ENCODE measurements around the gene KIF6. TPM values are rescaled to one million over a fixed set of nuclear protein-coding genes. Genes with fewer than 3 reads are reported as not detected.

The KIF6 gene
- total and polyA plus RNA-seq, 4 experiments from 2014 or later = not detected

- peaks cover 11 to 15% of the 10 kb centered on the region in 2 donors for H3K27me3 Mint-ChIP-seq
Measured at GRCh38 chr6:39496915-39497314, 228.3 kb downstream of the KIF6 start.

GRCh38 chr6:39496456-39496855 lies 228.8 kb downstream of the KIF6 start:
- Histone ChIP-seq H3K4me3 (ENCODE audit: low read length in 2 of 2) (no peak overlapping the region), H3K4me1 (ENCODE audit: insufficient read depth, low read length) (no peaks in the 10 kb centered on the region), H3K36me3 (ENCODE audit: insufficient read depth, low read length) (no peaks in the 10 kb centered on the region), H3K9me3 (ENCODE audit: control insufficient read depth in 1 of 2, low read length in 2 of 2) (no peaks in the 10 kb centered on the region), H3K27ac (ENCODE audit: low read depth, low read length) (no peak overlapping the region), H3K27me3 (ENCODE audit: insufficient read depth, low read length) (no peaks in the 10 kb centered on the region)
- DNase-seq = no peak
- POLR2A ChIA-PET (ENCODE audit: partially characterized antibody) = no interaction called here
- Mint-ChIP-seq H3K9me3 (peaks cover 0 to 18% (median 13%) of the 10 kb centered on the region in 8 donors), H3K27me3 (peaks cover 10 to 15% of the 10 kb centered on the region in 2 donors), H3K4me3 (no peak overlapping the region), H3K36me3 (peaks cover 0 to under 1% of the 10 kb centered on the region in 2 donors), H3K4me1 (no peaks in the 10 kb centered on the region), H3K27ac (no peak overlapping the region)
- intact Hi-C loops (cut with micrococcal nuclease) = no loop called here
- CTCF ChIA-PET (ENCODE audit: partially characterized antibody) = no interaction called here

More at GRCh38 chr6:39496915-39497314, 228.3 kb downstream of the KIF6 start:
- H3K27me3 ChIP-seq (ENCODE audit: insufficient read depth, low read length) = no peaks in the 10 kb centered on the region
- no peak overlapping the region for H3K27ac ChIP-seq (ENCODE audit: low read depth, low read length)
- H3K9me3 ChIP-seq (ENCODE audit: control insufficient read depth in 1 of 2, low read length in 2 of 2) = no peaks in the 10 kb centered on the region
- CTCF ChIA-PET (ENCODE audit: partially characterized antibody) = no interaction called here
- Mint-ChIP-seq H3K36me3 (peaks cover 0 to 1% of the 10 kb centered on the region in 2 donors), H3K27ac (no peak overlapping the region), H3K9me3 (peaks cover 0 to 22% (median 18%) of the 10 kb centered on the region in 8 donors), H3K4me3 (no peak overlapping the region), H3K4me1 (no peaks in the 10 kb centered on the region)
- intact Hi-C loops (cut with micrococcal nuclease) = no loop called here
- no peak for DNase-seq
- no peaks in the 10 kb centered on the region for H3K36me3 ChIP-seq (ENCODE audit: insufficient read depth, low read length)
- POLR2A ChIA-PET (ENCODE audit: partially characterized antibody) = no interaction called here
- H3K4me1 ChIP-seq (ENCODE audit: insufficient read depth, low read length) = no peaks in the 10 kb centered on the region
- no peak overlapping the region for H3K4me3 ChIP-seq (ENCODE audit: low read length in 2 of 2)

GRCh38 chr6:39495640-39496039 lies 229.6 kb downstream of the KIF6 start:
- Histone ChIP-seq H3K4me3 (ENCODE audit: low read length in 2 of 2) (no peak overlapping the region), H3K36me3 (ENCODE audit: insufficient read depth, low read length) (no peaks in the 10 kb centered on the region), H3K27ac (ENCODE audit: low read depth, low read length) (no peak overlapping the region), H3K27me3 (ENCODE audit: insufficient read depth, low read length) (no peaks in the 10 kb centered on the region), H3K4me1 (ENCODE audit: insufficient read depth, low read length) (no peaks in the 10 kb centered on the region), H3K9me3 (ENCODE audit: control insufficient read depth in 1 of 2, low read length in 2 of 2) (no peaks in the 10 kb centered on the region)
- H3K4me3 Mint-ChIP-seq = no peak overlapping the region
- ChIA-PET POLR2A (ENCODE audit: partially characterized antibody) (no interaction called here), CTCF (ENCODE audit: partially characterized antibody) (no interaction called here)
- DNase-seq = no peak
- intact Hi-C loops (cut with micrococcal nuclease) = no loop called here
- no peak overlapping the region for H3K27ac Mint-ChIP-seq
- H3K9me3 Mint-ChIP-seq = peaks cover 0 to 10% (median 7%) of the 10 kb centered on the region in 8 donors
- H3K27me3 Mint-ChIP-seq = peaks cover 8 to 13% of the 10 kb centered on the region in 2 donors
- no peaks in the 10 kb centered on the region for H3K4me1 Mint-ChIP-seq
- H3K36me3 Mint-ChIP-seq = no peaks in the 10 kb centered on the region

- no peak overlapping the region for H3K4me3 Mint-ChIP-seq
- peaks cover 8 to 11% of the 10 kb centered on the region in 2 donors for H3K27me3 Mint-ChIP-seq
- Histone ChIP-seq H3K9me3 (ENCODE audit: control insufficient read depth in 1 of 2, low read length in 2 of 2) (no peaks in the 10 kb centered on the region), H3K36me3 (ENCODE audit: insufficient read depth, low read length) (no peaks in the 10 kb centered on the region), H3K27me3 (ENCODE audit: insufficient read depth, low read length) (no peaks in the 10 kb centered on the region), H3K4me3 (ENCODE audit: low read length in 2 of 2) (no peak overlapping the region), H3K27ac (ENCODE audit: low read depth, low read length) (no peak overlapping the region), H3K4me1 (ENCODE audit: insufficient read depth, low read length) (no peaks in the 10 kb centered on the region)
- CTCF ChIA-PET (ENCODE audit: partially characterized antibody) = no interaction called here
- H3K27ac Mint-ChIP-seq = no peak overlapping the region
- no peak for DNase-seq
- H3K36me3 Mint-ChIP-seq = no peaks in the 10 kb centered on the region
- intact Hi-C loops (cut with micrococcal nuclease) = no loop called here
- peaks cover 0 to 6% (median 3%) of the 10 kb centered on the region in 8 donors for H3K9me3 Mint-ChIP-seq
- POLR2A ChIA-PET (ENCODE audit: partially characterized antibody) = no interaction called here
- H3K4me1 Mint-ChIP-seq = no peaks in the 10 kb centered on the region
Measured at GRCh38 chr6:39494998-39495397, 230.2 kb downstream of the KIF6 start.

GRCh38 chr6:39493777-39494176 lies 231.4 kb downstream of the KIF6 start:
- H3K27ac ChIP-seq (ENCODE audit: low read depth, low read length) = no peak overlapping the region
- H3K36me3 ChIP-seq (ENCODE audit: insufficient read depth, low read length) = no peaks in the 10 kb centered on the region
- Mint-ChIP-seq H3K9me3 (peaks cover 0 to 2% (median 0%) of the 10 kb centered on the region in 8 donors), H3K36me3 (no peaks in the 10 kb centered on the region), H3K4me3 (no peak overlapping the region), H3K4me1 (no peaks in the 10 kb centered on the region), H3K27ac (no peak overlapping the region), H3K27me3 (peaks cover 4 to 10% of the 10 kb centered on the region in 2 donors)
- no peak overlapping the region for H3K4me3 ChIP-seq (ENCODE audit: low read length in 2 of 2)
- no peak for DNase-seq
- no peaks in the 10 kb centered on the region for H3K9me3 ChIP-seq (ENCODE audit: control insufficient read depth in 1 of 2, low read length in 2 of 2)
- POLR2A ChIA-PET (ENCODE audit: partially characterized antibody) = no interaction called here
- intact Hi-C loops (cut with micrococcal nuclease) = no loop called here
- no peaks in the 10 kb centered on the region for H3K27me3 ChIP-seq (ENCODE audit: insufficient read depth, low read length)
- CTCF ChIA-PET (ENCODE audit: partially characterized antibody) = no interaction called here
- H3K4me1 ChIP-seq (ENCODE audit: insufficient read depth, low read length) = no peaks in the 10 kb centered on the region

GRCh38 chr6:39493174-39493573 lies 232.0 kb downstream of the KIF6 start:
- H3K4me3 ChIP-seq (ENCODE audit: low read length in 2 of 2) = no peak overlapping the region
- peaks cover 2 to 10% of the 10 kb centered on the region in 2 donors for H3K27me3 Mint-ChIP-seq
- no peak overlapping the region for H3K27ac Mint-ChIP-seq
- DNase-seq = no peak
- intact Hi-C loops (cut with micrococcal nuclease) = no loop called here
- H3K36me3 Mint-ChIP-seq = no peaks in the 10 kb centered on the region
- H3K4me1 Mint-ChIP-seq = no peaks in the 10 kb centered on the region
- H3K27ac ChIP-seq (ENCODE audit: low read depth, low read length) = no peak overlapping the region
- peaks cover 0 to 2% (median 0%) of the 10 kb centered on the region in 8 donors for H3K9me3 Mint-ChIP-seq
- ChIA-PET CTCF (ENCODE audit: partially characterized antibody) (no interaction called here), POLR2A (ENCODE audit: partially characterized antibody) (no interaction called here)
- H3K4me3 Mint-ChIP-seq = no peak overlapping the region
- no peaks in the 10 kb centered on the region for H3K9me3 ChIP-seq (ENCODE audit: control insufficient read depth in 1 of 2, low read length in 2 of 2)
- H3K27me3 ChIP-seq (ENCODE audit: insufficient read depth, low read length) = no peaks in the 10 kb centered on the region
- H3K4me1 ChIP-seq (ENCODE audit: insufficient read depth, low read length) = no peaks in the 10 kb centered on the region
- no peaks in the 10 kb centered on the region for H3K36me3 ChIP-seq (ENCODE audit: insufficient read depth, low read length)

GRCh38 chr6:39490108-39490507 lies 235.1 kb downstream of the KIF6 start:
- Mint-ChIP-seq H3K36me3 (no peaks in the 10 kb centered on the region), H3K27me3 (peaks cover 0 to 1% of the 10 kb centered on the region in 2 donors), H3K4me3 (no peak overlapping the region), H3K4me1 (no peaks in the 10 kb centered on the region), H3K9me3 (peaks cover 0 to 2% (median 0%) of the 10 kb centered on the region in 8 donors), H3K27ac (no peak overlapping the region)
- no peak for DNase-seq
- H3K9me3 ChIP-seq (ENCODE audit: control insufficient read depth in 1 of 2, low read length in 2 of 2) = no peaks in the 10 kb centered on the region
- ChIA-PET POLR2A (ENCODE audit: partially characterized antibody) (no interaction called here), CTCF (ENCODE audit: partially characterized antibody) (no interaction called here)
- H3K4me3 ChIP-seq (ENCODE audit: low read length in 2 of 2) = no peak overlapping the region
- H3K27me3 ChIP-seq (ENCODE audit: insufficient read depth, low read length) = no peaks in the 10 kb centered on the region
- no peaks in the 10 kb centered on the region for H3K4me1 ChIP-seq (ENCODE audit: insufficient read depth, low read length)
- H3K27ac ChIP-seq (ENCODE audit: low read depth, low read length) = no peak overlapping the region
- intact Hi-C loops (cut with micrococcal nuclease) = no loop called here
- H3K36me3 ChIP-seq (ENCODE audit: insufficient read depth, low read length) = no peaks in the 10 kb centered on the region
